ENCODE data around the gene DIP2B.

- TF ChIP-seq EZH2 (IDR thresholded peaks at IDR 0.05; ENCODE audit: borderline replicate concordance, low read length) (no peak), CTCF (conservative IDR thresholded peaks at IDR 0.05 in 1 of 2, IDR thresholded peaks at IDR 0.05 in 1 of 2; ENCODE audit: extremely low read depth in 1 of 2, insufficient read depth in 1 of 2, low read depth in 1 of 2, low read length in 2 of 2) (no peak)
These were observed 180.9 kb downstream of the DIP2B start for GRCh38 chr12:50685641-50686040.
